ENCODE measurements around the gene ITPR2.

GRCh38 chr12:26401874-26402273 lies 431.1 kb downstream of the ITPR2 start:
- TF ChIP-seq CTCF (IDR thresholded peaks at IDR 0.05; ENCODE audit: low read length) (no peak), EZH2 (optimal IDR thresholded peaks at IDR 0.05; ENCODE audit: low read depth, low read length) (no peak), EZH2phosphoT487 (IDR thresholded peaks at IDR 0.05; ENCODE audit: low read length) (no peak)

Data from MM.1S (cell line).